Measurements from ENCODE around the gene TRAP1.

DNA sequence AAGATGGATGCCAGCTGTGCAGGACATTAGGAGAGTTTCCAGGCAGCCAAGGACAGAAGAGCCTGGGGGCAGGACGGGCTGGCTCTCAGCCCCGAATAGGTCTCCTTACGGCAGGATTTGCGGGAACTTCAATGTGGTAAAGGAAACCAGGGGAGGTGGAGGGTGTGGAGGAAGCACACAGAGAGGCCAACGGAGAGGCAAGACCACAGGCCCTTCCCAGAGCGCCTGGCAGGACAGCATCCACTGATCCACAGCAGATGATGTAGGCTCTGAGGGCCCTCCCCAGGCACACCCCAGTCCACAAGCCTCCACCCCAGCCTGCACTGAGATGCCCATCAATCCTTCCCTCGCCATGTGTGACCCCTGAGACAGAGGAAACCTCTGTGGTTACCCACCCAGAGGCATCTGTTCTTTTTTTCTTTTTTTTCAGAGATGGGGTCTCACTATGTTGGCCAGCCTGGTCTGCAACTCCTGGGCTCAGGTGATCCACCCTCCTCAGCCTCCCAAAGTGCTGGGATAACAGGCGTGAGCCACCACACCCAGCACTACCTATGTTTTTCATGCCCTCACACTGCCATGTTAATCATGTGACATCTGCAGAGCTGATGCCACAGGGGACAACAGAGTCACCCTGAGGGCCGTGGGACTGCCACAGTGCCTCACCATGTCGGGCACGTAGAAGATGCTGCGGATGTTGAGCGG, 43.5 kb downstream of the TRAP1 start:
- no peak for TF ChIP-seq POLR2AphosphoS5 (IDR thresholded peaks at IDR 0.05; ENCODE audit: low read depth, low read length)
- no peak for TF ChIP-seq CTCF (IDR thresholded peaks at IDR 0.05)

All from Panc1 (cell line).